Breast epithelium (tissue), 4 donors: ENCODE measurements around the gene PBX4. TPM values are rescaled to one million over a fixed set of nuclear protein-coding genes. Genes with fewer than 3 reads are reported as not detected.
A peak's percentile ranks its signal among the peaks of the same experiment; 100 is the strongest.

Experiments used
- DNase-seq, 2 donors: peaks; one replicate each; pipeline ENCODE4 v3.0.0-alpha.2; 2019; ENCODE audit warnings: low spot score in 2 of 2
- H3K27ac ChIP-seq, 2 donors: fragments of 200-600 bp; sonication (generic) in 1 of 2; one replicate each; pipeline ENCODE4 v1.5.1; 2016 to 2019; ENCODE audit warnings: mild to moderate bottlenecking in 1 of 2
- H3K27me3 ChIP-seq, 2 donors: fragments of 200-600 bp; sonication (generic) in 1 of 2; one replicate each; pipeline versions ENCODE4 v1.5.1 to v1.6.0; 2017 to 2019; ENCODE audit warnings: control low read depth in 1 of 2, mild to moderate bottlenecking in 1 of 2
- H3K36me3 ChIP-seq: fragments of 200-600 bp; one replicate; pipeline ENCODE4 v1.5.1; 2019
- H3K4me1 ChIP-seq, 2 donors: fragments of 200-600 bp; sonication (generic); one replicate each; pipeline ENCODE4 v1.5.1; 2016 to 2019; ENCODE audit warnings: control low read depth in 1 of 2
- H3K4me3 ChIP-seq, 3 donors: fragments of 200-600 bp; sonication (generic); 1 replicate in 2 of 3; 2 replicates in 1 of 3; pipeline ENCODE4 v1.5.1; 2016 to 2019; ENCODE audit warnings: mild to moderate bottlenecking in 3 of 3, moderate library complexity in 2 of 3
- H3K9me3 ChIP-seq, 2 donors: fragments of 200-600 bp; sonication (generic) in 1 of 2; one replicate each; pipeline ENCODE4 v1.5.1; 2016 to 2019; ENCODE audit warnings: control low read depth in 1 of 2
- POLR2A ChIP-seq: fragments of 450-650 bp; IDR thresholded peaks from one replicate; pipeline ENCODE4 v1.6.1; 2016; ENCODE audit warnings: antibody characterized with exemption, mild to moderate bottlenecking, moderate library complexity
- POLR2AphosphoS5 ChIP-seq, 3 donors: sonication (generic); formaldehyde crosslinking; IDR thresholded peaks; one replicate each; pipeline ENCODE4 v1.6.1; 2017; ENCODE audit warnings: antibody characterized with exemption in 3 of 3
- intact Hi-C: fragments of 100-400 bp; cut with DNase I; formaldehyde crosslinking; loops from one replicate; pipeline ENCODE4 v1.15.1; 2023; ENCODE audit warnings: low total_unique reads
- total RNA-seq, 3 donors: library from RNA; depleted of rRNA; stranded (reverse); fragments of >200 nt; gene quantifications; one replicate each; pipeline ENCODE4 v1.1.0, GENCODE V29; 2016
- TF ChIP-seq, protein P1 (sequence below), 3 donors: fragments of 450-650 bp; IDR thresholded peaks; one replicate each; pipeline ENCODE4 v1.5.1; 2016 to 2017; ENCODE audit warnings: antibody characterized with exemption in 3 of 3, mild to moderate bottlenecking in 3 of 3, moderate library complexity in 3 of 3

PBX4 gene
- total RNA-seq, 3 donors from 2014 or later: 3.4 to 5.9 (median 5.6) TPM

DNA sequence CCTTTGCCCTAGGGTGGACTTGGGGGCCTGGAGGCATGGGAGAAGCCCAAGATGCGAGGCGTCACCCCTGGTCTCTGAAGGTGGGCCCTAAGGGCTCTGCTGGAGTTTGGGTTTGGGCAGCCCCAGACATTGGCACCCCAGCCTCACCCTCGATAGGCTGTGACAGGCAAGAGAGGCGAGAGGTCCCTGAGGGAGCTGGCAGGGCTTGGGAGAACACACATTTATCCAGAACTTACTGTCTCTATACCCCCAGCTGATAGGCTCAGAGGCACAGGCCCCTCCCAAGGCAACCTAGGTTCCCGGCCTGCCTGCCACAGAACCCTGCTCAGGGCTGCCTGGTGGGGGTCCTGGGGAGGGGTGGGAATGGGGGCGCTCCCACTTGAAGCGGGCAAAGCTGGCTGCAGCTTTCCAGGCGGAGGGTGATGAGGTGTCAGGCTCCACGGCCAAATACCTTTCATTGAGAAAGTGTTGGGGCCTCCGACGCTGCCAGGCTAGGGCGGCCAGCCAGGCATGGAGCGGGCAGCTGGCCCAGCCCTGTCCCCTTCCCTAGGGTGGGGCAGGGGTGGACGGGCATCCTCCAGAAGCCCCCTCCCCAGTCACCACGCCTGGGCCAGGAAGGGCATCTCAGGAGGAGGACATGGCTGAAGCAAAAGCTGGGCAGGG, 70.7 kb downstream of the PBX4 start:
- intact Hi-C loops: no loop called here
- no peak for DNase-seq
- TF ChIP-seq POLR2AphosphoS5 (IDR thresholded peaks at IDR 0.05): no peak
- H3K9me3 ChIP-seq: no peaks in the 10 kb centered on the region
- H3K27ac ChIP-seq: no peak overlapping the region
- peaks cover 0 to 3% of the 10 kb centered on the region in 2 donors for H3K27me3 ChIP-seq
- no peaks in the 10 kb centered on the region for H3K4me1 ChIP-seq
- no peaks in the 10 kb centered on the region for H3K36me3 ChIP-seq
- H3K4me3 ChIP-seq: no peak overlapping the region

DNA sequence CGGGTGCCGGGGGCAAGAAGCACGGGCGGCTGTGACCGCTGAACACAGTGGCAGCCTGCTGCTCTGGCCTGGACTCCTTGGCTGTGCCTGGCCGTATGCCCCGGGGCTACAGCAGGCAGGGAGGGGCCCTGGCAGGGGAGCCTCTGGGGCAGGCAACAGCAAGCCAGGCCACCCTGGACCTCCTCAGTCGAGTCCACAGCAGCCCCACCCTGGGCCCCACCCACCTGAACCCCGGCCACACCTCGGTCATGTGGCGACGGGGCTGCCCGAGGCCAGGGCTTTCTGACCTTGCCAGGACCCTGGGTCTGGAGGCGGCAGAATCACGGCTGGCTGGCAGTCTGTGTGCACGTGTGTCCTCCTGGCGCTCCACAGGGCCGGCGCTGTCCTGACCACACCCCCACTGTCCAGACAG, 71.7 kb downstream of the PBX4 start:
- intact Hi-C loops: no loop called here
- no peak for DNase-seq

DNA sequence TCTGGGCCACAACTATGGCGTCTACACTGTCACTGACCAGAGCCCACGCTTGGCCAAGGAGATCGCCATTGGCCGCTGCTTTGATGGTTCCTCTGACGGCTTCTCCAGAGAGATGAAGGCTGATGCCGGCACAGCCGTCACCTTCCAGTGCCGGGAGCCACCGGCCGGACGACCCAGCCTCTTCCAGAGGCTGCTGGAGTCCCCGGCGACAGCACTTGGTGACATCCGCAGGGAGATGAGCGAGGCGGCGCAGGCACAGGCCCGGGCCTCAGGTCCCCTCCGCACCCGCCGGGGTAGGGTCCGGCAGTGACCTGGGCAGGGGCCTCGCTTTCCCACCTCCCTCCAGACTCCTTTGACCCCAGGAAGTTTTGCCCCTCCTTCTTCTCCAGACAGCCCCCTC, 72.8 kb downstream of the PBX4 start:
- Histone ChIP-seq H3K4me1 (peaks cover 0 to 7% of the 10 kb centered on the region in 2 donors), H3K27ac (no peak overlapping the region), H3K9me3 (no peaks in the 10 kb centered on the region), H3K36me3 (no peaks in the 10 kb centered on the region), H3K4me3 (no peak overlapping the region), H3K27me3 (peaks cover 0 to 3% of the 10 kb centered on the region in 2 donors)
- TF ChIP-seq POLR2A: no peak
- no peak for TF ChIP-seq POLR2AphosphoS5 (IDR thresholded peaks at IDR 0.05)
- TF ChIP-seq, protein P1, sequence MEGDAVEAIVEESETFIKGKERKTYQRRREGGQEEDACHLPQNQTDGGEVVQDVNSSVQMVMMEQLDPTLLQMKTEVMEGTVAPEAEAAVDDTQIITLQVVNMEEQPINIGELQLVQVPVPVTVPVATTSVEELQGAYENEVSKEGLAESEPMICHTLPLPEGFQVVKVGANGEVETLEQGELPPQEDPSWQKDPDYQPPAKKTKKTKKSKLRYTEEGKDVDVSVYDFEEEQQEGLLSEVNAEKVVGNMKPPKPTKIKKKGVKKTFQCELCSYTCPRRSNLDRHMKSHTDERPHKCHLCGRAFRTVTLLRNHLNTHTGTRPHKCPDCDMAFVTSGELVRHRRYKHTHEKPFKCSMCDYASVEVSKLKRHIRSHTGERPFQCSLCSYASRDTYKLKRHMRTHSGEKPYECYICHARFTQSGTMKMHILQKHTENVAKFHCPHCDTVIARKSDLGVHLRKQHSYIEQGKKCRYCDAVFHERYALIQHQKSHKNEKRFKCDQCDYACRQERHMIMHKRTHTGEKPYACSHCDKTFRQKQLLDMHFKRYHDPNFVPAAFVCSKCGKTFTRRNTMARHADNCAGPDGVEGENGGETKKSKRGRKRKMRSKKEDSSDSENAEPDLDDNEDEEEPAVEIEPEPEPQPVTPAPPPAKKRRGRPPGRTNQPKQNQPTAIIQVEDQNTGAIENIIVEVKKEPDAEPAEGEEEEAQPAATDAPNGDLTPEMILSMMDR (IDR thresholded peaks at IDR 0.05): no peak
- intact Hi-C loops: no loop called here
- DNase-seq: no peak

More for the DNA sequence above, 71.7 kb downstream of the PBX4 start:
- H3K27ac ChIP-seq: no peak overlapping the region
- no peaks in the 10 kb centered on the region for H3K9me3 ChIP-seq
- H3K36me3 ChIP-seq: no peaks in the 10 kb centered on the region
- no peak for TF ChIP-seq POLR2A
- TF ChIP-seq, protein P1 (IDR thresholded peaks at IDR 0.05): no peak
- TF ChIP-seq POLR2AphosphoS5 (IDR thresholded peaks at IDR 0.05): no peak
- no peaks in the 10 kb centered on the region for H3K4me1 ChIP-seq
- peaks cover 0 to 3% of the 10 kb centered on the region in 2 donors for H3K27me3 ChIP-seq
- peak overlapping the region in 1 of 3 donors; percentile 39 for H3K4me3 ChIP-seq

DNA sequence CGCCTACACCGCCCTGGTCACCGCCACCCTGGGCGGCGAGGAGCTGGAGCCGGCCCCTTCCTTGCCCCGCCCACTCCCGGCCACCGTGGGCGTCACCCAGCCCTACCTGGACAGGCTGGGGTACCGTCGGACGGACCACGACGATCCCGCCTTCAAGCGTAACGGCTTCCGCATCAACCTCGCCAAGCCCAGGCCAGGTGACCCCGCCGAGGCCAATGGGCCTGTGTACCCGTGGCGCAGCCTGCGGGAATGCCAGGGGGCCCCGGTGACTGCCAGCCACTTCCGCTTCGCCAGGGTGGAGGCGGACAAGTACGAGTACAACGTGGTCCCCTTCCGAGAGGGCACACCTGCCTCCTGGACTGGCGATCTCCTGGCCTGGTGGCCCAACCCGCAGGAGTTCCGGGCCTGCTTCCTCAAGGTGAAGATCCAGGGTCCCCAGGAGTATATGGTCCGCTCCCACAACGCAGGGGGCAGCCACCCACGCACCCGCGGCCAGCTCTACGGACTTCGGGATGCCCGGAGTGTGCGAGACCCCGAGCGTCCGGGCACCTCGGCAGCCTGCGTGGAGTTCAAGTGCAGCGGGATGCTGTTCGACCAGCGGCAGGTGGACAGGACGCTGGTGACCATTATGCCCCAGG, 73.4 kb downstream of the PBX4 start:
- TF ChIP-seq POLR2AphosphoS5 (IDR thresholded peaks at IDR 0.05): no peak
- TF ChIP-seq POLR2A: no peak
- TF ChIP-seq, protein P1 (IDR thresholded peaks at IDR 0.05): no peak
- Histone ChIP-seq H3K4me1 (peaks cover 0 to 7% of the 10 kb centered on the region in 2 donors), H3K27me3 (peaks cover 0 to 3% of the 10 kb centered on the region in 2 donors), H3K27ac (no peak overlapping the region), H3K9me3 (peaks cover 0 to 4% of the 10 kb centered on the region in 2 donors), H3K4me3 (no peak overlapping the region), H3K36me3 (no peaks in the 10 kb centered on the region)
- intact Hi-C loops: no loop called here
- no peak for DNase-seq

DNA sequence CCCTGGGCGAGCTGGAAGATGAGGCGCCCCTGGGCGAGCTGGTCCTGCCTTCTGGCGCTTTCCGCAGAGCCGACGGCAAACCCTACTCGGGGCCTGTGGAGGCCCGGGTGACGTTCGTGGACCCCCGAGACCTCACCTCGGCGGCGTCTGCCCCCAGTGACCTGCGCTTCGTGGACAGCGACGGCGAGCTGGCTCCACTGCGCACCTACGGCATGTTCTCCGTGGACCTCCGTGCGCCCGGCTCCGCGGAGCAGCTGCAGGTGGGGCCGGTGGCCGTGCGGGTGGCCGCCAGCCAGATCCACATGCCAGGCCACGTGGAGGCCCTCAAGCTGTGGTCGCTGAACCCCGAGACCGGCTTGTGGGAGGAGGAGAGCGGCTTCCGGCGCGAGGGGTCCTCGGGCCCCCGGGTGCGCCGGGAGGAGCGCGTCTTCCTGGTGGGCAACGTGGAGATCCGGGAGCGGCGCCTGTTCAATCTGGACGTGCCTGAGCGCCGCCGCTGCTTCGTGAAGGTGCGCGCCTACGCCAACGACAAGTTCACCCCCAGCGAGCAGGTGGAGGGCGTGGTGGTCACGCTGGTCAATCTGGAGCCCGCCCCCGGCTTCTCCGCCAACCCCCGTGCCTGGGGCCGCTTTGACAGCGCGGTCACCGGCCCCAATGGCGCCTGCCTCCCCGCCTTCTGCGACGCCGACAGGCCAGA, 74.1 kb downstream of the PBX4 start:
- peaks cover 0 to 5% of the 10 kb centered on the region in 2 donors for H3K9me3 ChIP-seq
- H3K4me3 ChIP-seq: no peak overlapping the region
- TF ChIP-seq, protein P1 (IDR thresholded peaks at IDR 0.05): no peak
- TF ChIP-seq POLR2AphosphoS5 (IDR thresholded peaks at IDR 0.05) (no peak), POLR2A (no peak)
- H3K27ac ChIP-seq: no peak overlapping the region
- H3K27me3 ChIP-seq: peaks cover 0 to 2% of the 10 kb centered on the region in 2 donors
- H3K4me1 ChIP-seq: peaks cover 0 to 7% of the 10 kb centered on the region in 2 donors
- intact Hi-C loops: no loop called here
- no peak for DNase-seq
- H3K36me3 ChIP-seq: no peaks in the 10 kb centered on the region
